SH-SY5Y (cell line): ENCODE results near the gene RETSAT.

Experiments used
- GATA2 ChIP-seq: IDR thresholded peaks from 2 replicates; pipeline ENCODE4 v1.6.1; 2011; ENCODE audit warnings: mild to moderate bottlenecking, low read depth, low read length
- GATA3 ChIP-seq: IDR thresholded peaks from 2 replicates; pipeline ENCODE4 v1.6.1; 2011; ENCODE audit warnings: low read depth, mild to moderate bottlenecking, low read length, moderate library complexity

DNA sequence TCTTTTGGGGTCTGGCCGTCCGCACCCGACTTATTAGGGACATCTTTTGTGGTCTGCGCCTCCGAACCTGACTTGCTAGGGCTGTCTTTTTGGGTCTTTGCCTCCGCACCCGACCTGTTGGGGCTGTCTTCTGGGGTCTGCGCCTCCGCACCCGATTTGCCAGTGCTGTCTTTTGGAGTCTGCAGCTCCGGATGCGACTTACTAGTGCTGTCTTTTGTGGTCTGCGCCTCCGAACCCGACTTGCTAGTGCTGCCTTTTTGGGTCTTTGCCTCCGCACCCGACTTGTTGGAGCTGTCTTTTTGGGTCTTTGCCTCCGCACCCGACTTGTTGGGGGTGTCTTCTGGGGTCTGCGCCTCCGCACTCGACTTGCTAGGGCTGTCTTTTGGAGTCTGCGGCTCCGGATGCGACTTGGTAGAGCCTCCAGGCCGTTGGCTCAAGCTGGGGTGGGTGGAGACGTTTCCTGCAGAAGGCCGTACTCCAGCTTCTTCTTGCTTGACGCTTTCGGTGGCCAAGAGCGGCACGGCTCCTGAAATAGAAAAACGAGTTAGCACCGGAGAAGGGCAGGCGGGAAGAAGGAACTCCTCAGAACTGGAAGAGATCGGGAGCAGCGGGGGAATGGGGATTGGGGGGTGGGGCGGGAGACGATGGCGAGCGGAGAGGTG is 27.0 kb downstream of the RETSAT start:
- TF ChIP-seq GATA3 (no peak), GATA2 (no peak)
